DMS 273 treated with DMSO at 0.1 percent for 48 hours (cell line): Measurements from ENCODE around the gene PGA4.
"Not testable (repeated sequence)": the region's sequence is repeated elsewhere in the genome, so short reads cannot be mapped to it uniquely, and the experiment has no call there.

Source experiments
- DNase-seq: peaks from one replicate; lab custom pipeline; 2025; lab: John Stamatoyannopoulos, UW

The PGA4 gene

GRCh38 chr11:61250796-61251765, 28.9 kb downstream of the PGA4 start:
- DNase-seq, result not testable (repeated sequence)

DNA sequence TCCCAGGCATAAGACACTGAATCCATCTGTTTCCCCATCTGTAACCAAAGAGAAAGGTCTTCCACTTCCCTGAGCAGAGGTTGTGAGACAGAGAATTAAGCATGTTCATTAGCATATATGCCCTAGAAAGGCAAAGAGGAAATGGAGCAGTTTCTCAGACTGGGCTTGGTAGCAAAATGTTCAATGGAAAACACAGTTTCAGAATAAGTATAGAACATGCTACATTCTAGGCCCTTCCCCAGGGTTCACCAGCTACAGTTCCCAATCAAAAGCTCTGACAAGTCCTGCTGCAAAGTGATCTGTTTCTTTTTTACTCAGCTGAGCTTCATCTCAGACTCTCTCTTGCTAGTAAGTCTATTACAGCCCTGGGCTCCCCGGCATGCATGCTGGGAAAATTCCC, 30.2 kb downstream of the PGA4 start:
- DNase-seq, result peak; percentile 1

DNA sequence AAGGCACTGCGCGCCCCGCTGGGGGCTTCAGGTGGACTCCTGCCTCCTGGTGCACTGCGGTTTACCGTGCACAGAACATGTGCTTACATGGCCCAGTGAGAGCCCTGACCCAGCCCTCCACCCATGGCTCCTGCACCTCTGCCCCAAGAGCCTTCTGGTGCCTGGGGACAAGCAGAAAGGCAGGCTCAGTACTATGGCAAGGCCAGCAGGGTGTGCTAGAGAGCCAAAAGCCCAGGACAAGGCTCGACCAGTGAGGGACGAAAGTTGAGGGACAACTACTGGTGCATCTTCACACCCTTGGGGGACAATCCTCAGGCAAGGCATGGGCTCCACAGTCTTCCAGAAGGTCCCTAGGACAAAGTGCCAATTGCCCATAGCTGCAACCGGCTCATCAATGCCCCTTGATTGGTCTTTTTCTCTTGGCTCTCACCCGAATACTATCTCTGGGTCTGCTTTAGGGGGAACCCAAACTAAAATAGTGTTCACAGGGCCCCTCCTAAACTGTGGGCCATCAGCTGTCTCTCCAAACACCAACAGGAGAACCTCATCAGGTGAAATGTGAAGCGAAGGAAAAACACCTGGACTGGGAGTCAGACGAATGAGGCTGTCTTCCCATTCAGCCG, 32.4 kb downstream of the PGA4 start:
- DNase-seq, result peak; percentile 11

DNA sequence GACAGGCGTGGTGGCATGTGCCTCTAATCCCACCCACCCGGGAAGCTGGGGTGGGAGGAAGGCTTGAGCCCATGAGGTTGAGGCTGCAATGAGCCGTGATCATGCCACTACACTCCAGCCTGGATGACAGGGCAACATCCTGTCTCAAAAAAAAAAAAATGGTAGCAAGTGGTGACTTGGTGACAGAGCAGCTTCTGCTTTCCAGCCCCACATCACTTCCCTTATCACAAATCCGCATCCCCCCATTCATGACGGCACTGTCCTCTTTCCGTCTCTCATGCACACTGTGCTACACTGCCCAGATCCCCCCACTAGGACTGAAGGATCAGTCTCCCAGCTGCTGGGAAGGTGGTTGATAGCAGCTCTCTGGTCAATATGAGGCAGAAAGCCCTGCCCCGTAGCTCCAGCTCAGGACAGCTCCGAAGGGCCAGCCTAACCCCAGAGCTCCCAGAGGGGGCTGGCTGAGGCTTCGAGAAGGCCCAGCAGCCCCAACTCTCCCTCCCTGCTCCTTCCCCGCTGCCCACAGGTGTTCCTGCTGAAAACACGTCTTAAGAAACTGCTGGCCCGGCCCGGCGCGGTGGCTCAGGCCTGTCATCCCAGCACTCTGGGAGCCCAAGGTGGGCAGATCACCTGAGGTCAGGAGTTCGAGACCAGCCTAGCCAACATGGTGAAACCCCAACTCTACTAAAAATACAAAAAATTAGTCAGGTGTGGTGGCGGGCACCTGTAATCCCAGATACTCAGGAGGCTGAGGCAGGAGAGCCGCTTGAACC, 34.7 kb downstream of the PGA4 start:
- no peak for DNase-seq

DNA sequence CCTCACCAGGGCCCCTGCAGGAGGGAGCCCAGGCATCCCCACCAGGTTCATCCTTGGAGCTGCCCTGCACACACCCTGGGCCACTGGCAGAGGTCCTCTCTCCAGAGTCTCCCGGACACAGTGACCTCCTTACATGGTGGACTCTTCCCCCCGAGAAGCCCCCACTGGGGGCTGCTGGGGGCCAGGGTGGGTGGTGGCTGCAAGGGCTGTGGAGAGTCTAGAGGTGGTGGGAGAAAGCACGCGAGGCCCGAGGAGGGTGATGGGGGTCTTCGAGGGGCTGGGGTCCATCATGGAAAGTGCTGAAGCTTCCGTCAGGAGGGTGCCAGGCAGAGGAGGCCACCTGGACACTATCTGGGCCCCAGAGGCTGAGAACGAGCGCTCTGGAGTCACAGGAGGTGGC, 36.4 kb downstream of the PGA4 start:
- DNase-seq, result no peak

DNA sequence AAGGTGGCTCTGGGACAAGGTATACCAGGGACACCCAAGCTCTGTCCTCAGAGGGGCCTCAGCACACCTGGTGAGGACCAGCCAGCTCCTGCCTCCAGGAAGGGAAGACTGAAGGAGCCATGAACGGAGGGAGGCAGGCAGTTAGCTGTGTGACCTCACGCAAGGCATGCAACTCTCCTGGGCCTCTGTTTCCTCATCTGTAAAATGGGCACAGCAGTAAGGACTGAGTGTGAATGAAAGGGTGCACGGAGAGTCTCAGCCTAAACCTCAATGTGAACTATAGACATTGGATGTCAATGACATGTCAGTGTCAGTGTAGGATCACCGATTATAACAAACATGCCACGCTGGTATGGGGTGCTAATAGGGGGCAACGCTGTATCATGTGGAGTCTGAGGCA, 37.2 kb downstream of the PGA4 start:
- DNase-seq, result no peak

- no peak for DNase-seq
Observed at GRCh38 chr11:61264371-61264770, 42.2 kb downstream of the PGA4 start.

DNA sequence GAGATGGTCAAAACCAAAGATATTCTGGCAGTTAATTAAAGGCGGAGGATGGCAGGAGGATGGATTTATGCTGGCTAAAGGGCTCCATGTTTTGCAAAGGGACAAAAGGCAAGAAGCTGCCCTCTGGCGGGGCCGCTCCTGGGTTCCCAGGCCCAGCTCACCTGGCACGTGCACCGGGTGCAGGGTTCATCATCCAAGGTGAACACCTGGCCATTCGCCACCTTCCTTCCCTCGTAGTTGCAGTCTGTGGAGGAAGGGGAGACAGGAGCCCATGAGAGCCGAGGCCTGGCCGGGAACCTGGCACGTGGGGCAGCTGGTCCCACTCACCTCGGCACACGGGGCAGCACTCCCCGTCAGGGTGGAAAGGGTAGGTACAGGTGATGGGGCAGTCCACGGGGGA, 42.6 kb downstream of the PGA4 start:
- DNase-seq, result no peak

DNA sequence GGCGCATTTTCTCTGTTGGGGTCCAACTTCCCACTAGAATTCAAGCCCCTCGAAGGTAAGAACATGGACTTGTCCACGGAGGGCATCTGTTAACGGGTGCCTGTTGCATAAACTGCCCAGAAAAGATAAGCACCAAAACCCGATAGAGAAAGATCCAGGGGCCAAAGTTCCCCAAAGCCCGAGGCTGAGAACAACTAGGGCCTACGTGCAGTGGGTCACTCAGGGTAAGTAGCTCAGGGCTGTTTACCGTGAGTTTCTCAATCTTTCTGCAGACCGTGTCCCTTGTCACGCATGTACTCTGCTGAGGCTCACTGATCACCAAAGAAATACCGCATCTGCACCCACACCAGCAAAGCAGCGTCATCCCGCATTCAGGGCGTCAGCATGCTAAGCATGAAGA, 43.2 kb downstream of the PGA4 start:
- DNase-seq, result no peak

- DNase-seq, result no peak
Observed at GRCh38 chr11:61266602-61267001, 44.5 kb downstream of the PGA4 start.

DNA sequence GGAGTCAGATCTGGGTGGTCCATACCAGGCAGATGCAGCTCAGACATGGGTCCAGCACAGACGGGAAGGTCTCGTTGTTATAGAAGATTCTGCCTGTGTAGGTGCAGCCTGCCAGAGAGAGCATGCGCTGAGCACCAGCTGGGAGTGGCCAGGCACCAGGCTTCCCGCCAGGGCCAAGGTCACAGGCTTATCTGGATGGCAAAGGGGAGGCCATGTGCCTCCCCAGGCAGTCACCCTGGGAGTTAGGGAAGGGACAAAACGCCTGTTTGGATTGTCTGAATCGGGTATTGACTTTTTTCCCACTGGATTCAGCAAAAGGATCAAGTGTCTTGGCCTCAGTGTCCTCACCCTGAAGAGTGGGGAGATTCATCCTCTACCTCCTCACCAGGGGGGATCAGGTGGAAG, 45.3 kb downstream of the PGA4 start:
- DNase-seq, result no peak

DNA sequence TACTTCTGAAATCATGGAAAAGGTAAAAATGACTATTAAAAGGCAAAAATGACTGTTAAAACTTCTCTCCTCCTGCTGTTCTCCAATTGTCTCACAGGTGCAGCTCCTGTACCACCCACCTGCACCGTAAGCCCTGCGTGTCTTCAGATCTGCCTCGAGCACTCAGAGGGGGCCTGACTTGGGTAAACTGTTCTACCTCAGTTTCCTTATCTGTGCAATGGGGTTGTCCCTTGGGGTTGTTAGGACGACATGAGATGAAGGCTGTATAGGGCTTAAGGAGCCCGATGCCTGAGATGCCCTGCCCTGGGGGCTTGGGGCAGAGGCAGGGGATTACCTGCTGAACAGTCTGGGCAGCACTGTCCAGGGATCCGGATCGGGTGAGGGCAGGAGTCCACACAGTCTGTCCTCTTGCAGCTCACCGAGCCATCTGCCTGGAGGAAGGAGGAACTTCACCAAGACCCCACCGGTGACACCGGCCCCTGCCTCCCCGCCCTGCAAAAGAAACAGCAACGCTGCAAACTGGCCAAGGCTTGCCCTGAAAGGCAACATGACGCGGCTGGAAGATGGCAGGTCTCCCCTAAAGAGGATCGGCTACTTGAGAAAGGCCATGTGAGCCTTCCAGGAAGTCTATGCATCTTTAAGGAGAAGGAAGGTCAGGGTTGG, 46.6 kb downstream of the PGA4 start:
- DNase-seq, result no peak

GRCh38 chr11:61270354-61271076, 48.4 kb downstream of the PGA4 start:
- DNase-seq, result no peak

DNA sequence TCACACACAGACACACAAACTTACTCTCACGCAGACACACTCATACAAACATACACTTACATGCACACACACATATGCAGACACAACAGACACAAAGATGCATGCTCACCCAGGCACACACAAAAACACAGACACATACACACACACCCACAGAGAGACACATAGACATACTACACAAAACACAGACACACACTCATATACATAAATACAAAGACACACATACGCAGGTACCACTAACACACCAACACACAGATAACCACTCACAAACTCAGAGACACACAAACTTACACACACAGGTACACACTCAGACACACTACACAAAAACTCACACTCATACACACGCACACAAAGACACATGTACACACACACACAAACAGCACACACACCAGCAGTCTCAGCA, 50.6 kb downstream of the PGA4 start:
- DNase-seq, result no peak

DNA sequence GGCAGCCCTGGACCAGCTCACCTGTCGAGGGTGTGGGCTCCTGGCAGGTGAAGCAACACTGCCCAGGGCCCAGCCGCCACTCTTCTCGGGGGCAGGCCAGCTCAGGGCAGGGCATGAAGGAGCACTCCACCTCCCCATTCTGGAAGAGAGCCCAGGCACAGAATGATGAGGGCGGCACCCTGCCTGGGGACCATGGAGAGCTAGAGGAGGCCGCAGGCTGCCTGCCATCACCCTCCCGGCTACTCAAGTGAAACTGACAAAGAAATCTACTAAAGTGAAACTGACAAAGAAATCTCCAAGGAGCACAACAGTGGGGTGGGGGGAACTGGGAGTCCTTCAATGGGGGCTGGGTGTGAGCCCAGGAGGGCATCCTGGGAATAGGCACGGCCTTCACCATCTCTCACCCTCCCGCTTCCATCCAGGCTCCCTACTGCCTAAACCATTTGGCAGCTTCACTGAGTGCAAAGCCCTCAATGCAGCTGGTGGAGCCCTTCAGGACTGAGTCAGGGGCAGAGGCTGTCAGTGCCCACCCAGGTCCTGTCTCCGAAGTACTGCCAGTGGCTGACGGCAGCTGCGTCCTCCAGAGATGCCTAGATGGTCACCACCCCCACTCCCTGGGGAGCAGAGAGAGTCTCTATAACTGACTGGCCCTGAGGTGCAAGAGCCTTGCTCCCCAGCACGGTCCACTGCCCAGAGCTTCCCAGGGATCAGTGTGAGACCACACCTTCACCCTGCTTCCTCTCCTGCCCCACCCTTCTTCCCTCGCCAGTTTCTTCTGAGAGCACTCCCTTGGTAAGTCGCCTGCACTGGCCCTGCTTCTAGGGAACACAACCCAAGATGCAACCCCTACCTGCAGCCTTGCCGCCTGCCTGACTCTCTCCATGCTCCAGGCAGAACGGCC, 51.3 kb downstream of the PGA4 start:
- DNase-seq, result no peak

GRCh38 chr11:61274084-61274483, 51.9 kb downstream of the PGA4 start:
- no peak for DNase-seq

GRCh38 chr11:61275191-61275590, 53.0 kb downstream of the PGA4 start:
- no peak for DNase-seq

DNA sequence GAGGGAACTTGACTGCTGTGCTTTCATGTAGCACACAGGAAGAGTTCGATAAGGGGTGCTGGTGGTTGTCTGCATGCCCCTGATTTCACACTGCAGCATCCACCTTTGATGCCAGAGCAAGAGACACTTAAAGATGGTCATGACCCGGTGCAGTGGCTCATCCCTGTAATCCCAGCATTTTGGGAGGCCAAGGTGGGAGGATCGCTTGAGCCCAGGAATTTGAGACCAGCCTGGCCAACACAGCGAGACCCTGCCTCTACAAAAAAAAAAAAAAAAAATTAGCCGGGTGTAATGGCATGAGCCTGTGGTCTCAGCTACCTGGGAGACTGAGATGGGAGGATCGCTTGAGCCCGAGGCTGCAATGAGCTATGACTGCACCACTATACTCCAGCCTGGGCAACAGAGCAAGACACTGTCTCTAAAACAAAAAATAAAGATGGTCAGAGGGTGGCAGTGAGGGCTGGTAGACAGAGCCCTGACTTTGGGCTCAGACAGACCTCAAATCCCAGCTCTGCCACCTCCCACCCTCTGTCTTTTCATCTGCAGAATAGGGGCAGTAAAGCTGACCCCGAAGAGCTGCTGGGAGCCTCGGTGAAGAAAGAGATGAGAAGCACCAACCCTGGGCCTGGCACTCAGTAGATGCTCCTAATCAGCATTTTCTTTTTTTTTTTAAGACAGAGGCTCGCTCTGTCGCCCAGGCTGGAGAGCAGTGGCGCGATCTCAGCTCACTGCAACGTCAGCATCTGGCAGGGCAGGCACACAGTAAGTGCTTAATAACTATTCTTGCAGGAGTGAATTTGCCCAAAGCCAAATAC, 55.2 kb downstream of the PGA4 start:
- DNase-seq, result no peak

- no peak for DNase-seq
Observed at GRCh38 chr11:61278001-61278470, 55.9 kb downstream of the PGA4 start.
